NT2/D1 (cell line): ENCODE results near the gene MAST4.

Source experiments
- SUZ12 ChIP-seq: IDR thresholded peaks from 2 replicates; pipeline ENCODE4 v1.6.1; 2011; ENCODE audit not compliant: insufficient read length, insufficient read depth; ENCODE audit errors: extremely low read depth
- YY1 ChIP-seq: IDR thresholded peaks from 2 replicates; pipeline ENCODE4 v1.6.1; 2011; ENCODE audit not compliant: insufficient read length, insufficient read depth

DNA sequence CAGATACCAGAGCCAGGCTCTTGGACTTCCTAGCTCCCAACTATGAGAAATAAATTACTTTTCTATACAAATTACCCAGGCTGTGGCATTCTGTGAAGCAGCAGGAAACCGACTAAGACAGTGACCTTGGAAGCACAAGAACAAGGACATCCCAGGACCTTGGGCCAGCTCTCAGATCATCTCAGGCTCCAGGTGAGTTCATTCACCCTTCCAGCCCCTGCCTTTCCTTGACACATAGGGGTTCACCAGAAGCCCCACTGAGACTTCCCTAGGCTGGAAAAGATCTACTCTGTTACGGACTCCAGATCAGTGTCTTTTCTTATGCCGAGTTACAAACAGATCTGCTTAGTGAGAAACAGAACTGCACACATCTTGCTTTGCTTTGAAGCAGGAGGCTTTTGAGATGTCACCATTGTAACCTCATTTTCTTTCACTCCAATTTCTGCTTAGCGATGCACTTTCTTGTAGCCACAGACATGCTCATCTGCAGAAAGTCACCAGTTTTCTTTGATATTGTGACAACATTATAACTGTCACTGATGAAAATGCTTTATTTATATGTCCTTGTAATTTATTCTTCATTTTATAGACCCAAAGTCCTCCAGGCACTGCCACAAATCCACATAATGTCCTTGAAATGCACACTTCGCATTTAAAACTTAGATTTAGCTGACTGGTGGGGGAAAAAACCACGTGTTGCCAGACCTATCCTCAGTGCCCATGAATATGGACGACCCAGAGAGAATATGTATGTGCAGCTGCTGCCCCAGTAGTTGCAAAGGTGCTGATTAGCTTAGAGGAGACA is 592.3 kb downstream of the MAST4 start:
- no peak for TF ChIP-seq SUZ12
- no peak for TF ChIP-seq YY1
